HCT116 (cell line): ENCODE data around the gene MYEOV. TPM values are rescaled to one million over a fixed set of nuclear protein-coding genes. Genes with fewer than 3 reads are reported as not detected.

Experiments
- ATAC-seq: fragments of 200-7000 bp; cut with Tn5 transposase; 2 replicates; pipeline ENCODE4 v1.9.1; 2020; ENCODE audit warnings: mild to moderate bottlenecking, moderate library complexity
- BruUV-seq: library from RNA; stranded (reverse); fragments of 400-500 nt; replicated peaks from 2 replicates; lab custom pipeline; 2021; lab: Mats Ljungman, UMichigan
- CTCF ChIA-PET: fragments of 300-600 bp; sonication (Branson Sonifier 250); formaldehyde crosslinking; loops from one replicate; lab custom pipeline; 2021; ENCODE audit warnings: antibody characterized with exemption; lab: Charles Lee
- POLR2A ChIA-PET: fragments of 300-600, 350-600 bp; sonication (Branson Sonifier 250); formaldehyde crosslinking; loops from one replicate; lab custom pipeline; 2021; ENCODE audit warnings: antibody characterized with exemption; lab: Charles Lee
- RAD21 ChIA-PET, 2 experiments: fragments of 300-600 bp; sonication (Branson Sonifier 250); formaldehyde crosslinking; loops; one replicate each; lab custom pipeline; 2023; ENCODE audit warnings: low total read pairs in 2 of 2; ENCODE audit not compliant: uncharacterized antibody in 2 of 2, unreplicated experiment in 2 of 2, low non-redundant PET in 1 of 2; lab: Charles Lee
- DNase-seq: peaks from one replicate; pipeline ENCODE4 v3.0.0-alpha.2; 2010; ENCODE audit warnings: low read depth, low spot score
- H2AFZ ChIP-seq: fragments of 200-600 bp; shearing (Covaris generic), sonication (generic); 2 replicates; pipeline ENCODE4 v1.6.1; 2017; ENCODE audit warnings: low read depth, mixed run types, mixed read lengths, antibody characterized with exemption, low read length; ENCODE audit not compliant: poor library complexity, severe bottlenecking
- H3K27ac ChIP-seq: 2 replicates; pipeline ENCODE4 v1.5.1; 2012; ENCODE audit warnings: low read depth, low read length
- H3K27me3 ChIP-seq: fragments of 200-600 bp; sonication (generic); 2 replicates; pipeline ENCODE4 v1.6.1; 2016; ENCODE audit warnings: mixed run types, low read length, mixed read lengths; ENCODE audit not compliant: insufficient read depth
- H3K36me3 ChIP-seq, 2 experiments: fragments of 200-500 bp in 1 of 2; fragments of 200-600 bp in 1 of 2; sonication (Bioruptor generic) in 1 of 2; sonication (generic) in 1 of 2; 2 replicates each; pipeline versions ENCODE4 v1.5.1 to v1.6.1; 2014 to 2016; ENCODE audit warnings: low read length in 2 of 2, inconsistent platforms in 1 of 2, mixed read lengths in 1 of 2, mixed run types in 1 of 2; ENCODE audit not compliant: insufficient read depth in 2 of 2, control insufficient read depth in 1 of 2
- H3K4me1 ChIP-seq, 2 experiments: fragments of 200-600 bp in 1 of 2; sonication (generic) in 1 of 2; 2 replicates each; pipeline versions ENCODE4 v1.5.1 to v1.6.1; 2012 to 2017; ENCODE audit warnings: low read length in 2 of 2, inconsistent platforms in 1 of 2, mild to moderate bottlenecking in 1 of 2, mixed read lengths in 1 of 2, mixed run types in 1 of 2, moderate library complexity in 1 of 2; ENCODE audit not compliant: insufficient read depth in 2 of 2, control insufficient read depth in 1 of 2
- H3K4me2 ChIP-seq: fragments of 200-600 bp; sonication (generic); 2 replicates; pipeline ENCODE4 v1.6.1; 2017; ENCODE audit warnings: mixed run types, low read length, mixed read lengths
- H3K4me3 ChIP-seq, 2 experiments: fragments of 200-600 bp in 1 of 2; sonication (generic) in 1 of 2; replicated peaks in 1 of 2; 2 replicates each; pipeline ENCODE4 v1.5.1; 2011 to 2016; ENCODE audit warnings: low read length in 2 of 2, control low read depth in 1 of 2, low read depth in 1 of 2, mild to moderate bottlenecking in 1 of 2, mixed read lengths in 1 of 2, mixed run types in 1 of 2
- H3K79me2 ChIP-seq: fragments of 200-600 bp; sonication (generic); 2 replicates; pipeline ENCODE4 v1.6.1; 2017; ENCODE audit warnings: mild to moderate bottlenecking, mixed run types, low read length, moderate library complexity, mixed read lengths; ENCODE audit not compliant: insufficient read depth
- H3K9ac ChIP-seq: fragments of 200-600 bp; sonication (generic); 2 replicates; pipeline ENCODE4 v1.6.1; 2016; ENCODE audit warnings: low read length, mixed read lengths
- H3K9me2 ChIP-seq: fragments of 200-600 bp; sonication (generic), shearing (Covaris generic); 2 replicates; pipeline ENCODE4 v1.6.1; 2017; ENCODE audit warnings: mixed run types, mild to moderate bottlenecking, moderate library complexity; ENCODE audit not compliant: insufficient read depth
- H3K9me3 ChIP-seq, 2 experiments: fragments of 200-500 bp in 1 of 2; fragments of 200-600 bp in 1 of 2; sonication (Bioruptor generic) in 1 of 2; sonication (generic) in 1 of 2; 2 replicates each; pipeline ENCODE4 v1.6.1; 2014 to 2017; ENCODE audit warnings: low read length in 2 of 2, mixed read lengths in 2 of 2, inconsistent platforms in 1 of 2, low read depth in 1 of 2, mild to moderate bottlenecking in 1 of 2, mixed run types in 1 of 2, moderate library complexity in 1 of 2; ENCODE audit not compliant: control insufficient read depth in 1 of 2, insufficient read depth in 1 of 2
- H4K20me1 ChIP-seq: fragments of 200-600 bp; sonication (generic), shearing (Covaris generic); 2 replicates; pipeline ENCODE4 v1.6.1; 2017; ENCODE audit warnings: mixed run types, mild to moderate bottlenecking, moderate library complexity; ENCODE audit not compliant: insufficient read depth
- EGR1 ChIP-seq: IDR thresholded peaks from 2 replicates; pipeline ENCODE4 v1.6.1; 2012; ENCODE audit warnings: low read depth
- EZH2 ChIP-seq: fragments of 200-600 bp; sonication (generic); IDR thresholded peaks from 2 replicates; pipeline ENCODE4 v1.6.1; 2017; ENCODE audit warnings: antibody characterized with exemption, mixed run types
- EZH2phosphoT487 ChIP-seq: fragments of 200-600 bp; IDR thresholded peaks from 2 replicates; pipeline ENCODE4 v1.6.1; 2018; ENCODE audit warnings: antibody characterized with exemption, borderline replicate concordance
- FOSL1 ChIP-seq: IDR thresholded peaks from 2 replicates; pipeline ENCODE4 v1.6.1; 2012; ENCODE audit warnings: low read depth
- JUND ChIP-seq: IDR thresholded peaks from 2 replicates; pipeline ENCODE4 v1.6.1; 2012
- MAX ChIP-seq: IDR thresholded peaks from 2 replicates; pipeline ENCODE4 v1.6.1; 2012
- POLR2A ChIP-seq: IDR thresholded peaks from 2 replicates; pipeline ENCODE4 v1.7.0; 2011; ENCODE audit warnings: borderline replicate concordance; ENCODE audit not compliant: insufficient read depth, insufficient read length; ENCODE audit errors: extremely low read depth
- POLR2AphosphoS5 ChIP-seq: IDR thresholded peaks from 2 replicates; pipeline ENCODE4 v1.6.1; 2011; ENCODE audit warnings: mild to moderate bottlenecking, low read depth, low read length, moderate library complexity
- RAD21 ChIP-seq: IDR thresholded peaks from 2 replicates; pipeline ENCODE4 v1.6.1; 2012; ENCODE audit warnings: low read depth, mild to moderate bottlenecking
- SIN3A ChIP-seq: IDR thresholded peaks from 2 replicates; pipeline ENCODE4 v1.6.1; 2012; ENCODE audit warnings: low read depth
- SP1 ChIP-seq: IDR thresholded peaks from 2 replicates; pipeline ENCODE4 v1.6.1; 2012; ENCODE audit warnings: low read depth
- SRF ChIP-seq: IDR thresholded peaks from 2 replicates; pipeline ENCODE4 v1.6.1; 2012; ENCODE audit warnings: low read depth
- TCF7L2 ChIP-seq: IDR thresholded peaks from 2 replicates; pipeline ENCODE4 v1.7.0; 2011; ENCODE audit warnings: borderline replicate concordance, inconsistent platforms; ENCODE audit not compliant: insufficient read depth, insufficient read length; ENCODE audit errors: extremely low read depth
- ZFX ChIP-seq: fragments of 450-650 bp; IDR thresholded peaks from 2 replicates; pipeline ENCODE4 v1.6.1; 2017
- ZNF274 ChIP-seq: fragments of 200-500 bp; sonication (Bioruptor generic); IDR thresholded peaks from 2 replicates; pipeline ENCODE4 v1.6.1; 2014; ENCODE audit warnings: mild to moderate bottlenecking, low read depth, low read length, inconsistent platforms
- intact Hi-C: fragments of 100-400 bp; cut with micrococcal nuclease; formaldehyde crosslinking; loops from 2 replicates; pipeline ENCODE4 v1.10.0; 2022
- total RNA-seq: library from RNA; stranded (reverse); gene quantifications from one replicate; pipeline ENCODE4 v1.2.1, GENCODE V29; 2021; ENCODE audit not compliant: unreplicated experiment
- TF ChIP-seq, protein P1 (sequence below): IDR thresholded peaks from 2 replicates; pipeline ENCODE4 v1.6.1; 2012; ENCODE audit warnings: low read depth
- TF ChIP-seq, protein P2 (sequence below): IDR thresholded peaks from 2 replicates; pipeline ENCODE4 v1.6.1; 2012
- TF ChIP-seq, protein P3 (sequence below): IDR thresholded peaks from 2 replicates; pipeline ENCODE4 v1.6.1; 2011; ENCODE audit warnings: mild to moderate bottlenecking, low read length, moderate library complexity; ENCODE audit not compliant: insufficient replicate concordance; ENCODE audit errors: extremely low read depth

The MYEOV gene
- total RNA-seq, 1 experiment from 2014 or later = 135 TPM

DNA sequence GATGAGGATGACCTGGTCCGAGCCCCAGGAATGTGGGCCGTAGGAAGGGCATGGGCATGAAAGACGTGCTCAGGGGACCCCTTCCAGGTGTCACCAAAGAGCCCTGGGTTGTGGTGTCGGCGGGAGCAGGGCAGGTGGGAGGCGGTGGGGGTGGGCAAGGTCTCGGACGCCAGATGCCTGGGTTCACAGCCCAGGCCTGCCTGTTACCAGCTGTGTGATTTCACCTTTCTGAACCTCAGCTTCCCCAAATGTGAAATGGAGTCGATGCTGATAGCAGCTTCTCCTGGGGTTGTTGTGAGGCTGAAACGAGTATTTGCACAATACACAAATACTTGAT lies 42.9 kb upstream of the MYEOV start:
- Histone ChIP-seq H3K4me1 (peaks cover 0 to 10% of the 10 kb centered on the region in 2 experiments; a peak in 2 of 4 replicates), H3K9ac (no peak overlapping the region), H3K9me2 (no peaks in the 10 kb centered on the region), H3K79me2 (no peaks in the 10 kb centered on the region), H3K27ac (no peak overlapping the region)
- RAD21 ChIA-PET = no interaction called here
- POLR2A ChIA-PET = no interaction called here
- DNase-seq = no peak
- TF ChIP-seq SRF (no peak), ZFX (no peak), POLR2AphosphoS5 (no peak), SIN3A (no peak), JUND (no peak), POLR2A (no peak), EZH2phosphoT487 (no peak), TCF7L2 (no peak), EZH2 (no peak), FOSL1 (no peak), RAD21 (no peak), ZNF274 (no peak), MAX (no peak), SP1 (no peak), EGR1 (no peak)
- TF ChIP-seq, protein P1, sequence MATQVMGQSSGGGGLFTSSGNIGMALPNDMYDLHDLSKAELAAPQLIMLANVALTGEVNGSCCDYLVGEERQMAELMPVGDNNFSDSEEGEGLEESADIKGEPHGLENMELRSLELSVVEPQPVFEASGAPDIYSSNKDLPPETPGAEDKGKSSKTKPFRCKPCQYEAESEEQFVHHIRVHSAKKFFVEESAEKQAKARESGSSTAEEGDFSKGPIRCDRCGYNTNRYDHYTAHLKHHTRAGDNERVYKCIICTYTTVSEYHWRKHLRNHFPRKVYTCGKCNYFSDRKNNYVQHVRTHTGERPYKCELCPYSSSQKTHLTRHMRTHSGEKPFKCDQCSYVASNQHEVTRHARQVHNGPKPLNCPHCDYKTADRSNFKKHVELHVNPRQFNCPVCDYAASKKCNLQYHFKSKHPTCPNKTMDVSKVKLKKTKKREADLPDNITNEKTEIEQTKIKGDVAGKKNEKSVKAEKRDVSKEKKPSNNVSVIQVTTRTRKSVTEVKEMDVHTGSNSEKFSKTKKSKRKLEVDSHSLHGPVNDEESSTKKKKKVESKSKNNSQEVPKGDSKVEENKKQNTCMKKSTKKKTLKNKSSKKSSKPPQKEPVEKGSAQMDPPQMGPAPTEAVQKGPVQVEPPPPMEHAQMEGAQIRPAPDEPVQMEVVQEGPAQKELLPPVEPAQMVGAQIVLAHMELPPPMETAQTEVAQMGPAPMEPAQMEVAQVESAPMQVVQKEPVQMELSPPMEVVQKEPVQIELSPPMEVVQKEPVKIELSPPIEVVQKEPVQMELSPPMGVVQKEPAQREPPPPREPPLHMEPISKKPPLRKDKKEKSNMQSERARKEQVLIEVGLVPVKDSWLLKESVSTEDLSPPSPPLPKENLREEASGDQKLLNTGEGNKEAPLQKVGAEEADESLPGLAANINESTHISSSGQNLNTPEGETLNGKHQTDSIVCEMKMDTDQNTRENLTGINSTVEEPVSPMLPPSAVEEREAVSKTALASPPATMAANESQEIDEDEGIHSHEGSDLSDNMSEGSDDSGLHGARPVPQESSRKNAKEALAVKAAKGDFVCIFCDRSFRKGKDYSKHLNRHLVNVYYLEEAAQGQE = no peak
- TF ChIP-seq, protein P2, sequence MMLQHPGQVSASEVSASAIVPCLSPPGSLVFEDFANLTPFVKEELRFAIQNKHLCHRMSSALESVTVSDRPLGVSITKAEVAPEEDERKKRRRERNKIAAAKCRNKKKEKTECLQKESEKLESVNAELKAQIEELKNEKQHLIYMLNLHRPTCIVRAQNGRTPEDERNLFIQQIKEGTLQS = no peak
- TF ChIP-seq, protein P3, sequence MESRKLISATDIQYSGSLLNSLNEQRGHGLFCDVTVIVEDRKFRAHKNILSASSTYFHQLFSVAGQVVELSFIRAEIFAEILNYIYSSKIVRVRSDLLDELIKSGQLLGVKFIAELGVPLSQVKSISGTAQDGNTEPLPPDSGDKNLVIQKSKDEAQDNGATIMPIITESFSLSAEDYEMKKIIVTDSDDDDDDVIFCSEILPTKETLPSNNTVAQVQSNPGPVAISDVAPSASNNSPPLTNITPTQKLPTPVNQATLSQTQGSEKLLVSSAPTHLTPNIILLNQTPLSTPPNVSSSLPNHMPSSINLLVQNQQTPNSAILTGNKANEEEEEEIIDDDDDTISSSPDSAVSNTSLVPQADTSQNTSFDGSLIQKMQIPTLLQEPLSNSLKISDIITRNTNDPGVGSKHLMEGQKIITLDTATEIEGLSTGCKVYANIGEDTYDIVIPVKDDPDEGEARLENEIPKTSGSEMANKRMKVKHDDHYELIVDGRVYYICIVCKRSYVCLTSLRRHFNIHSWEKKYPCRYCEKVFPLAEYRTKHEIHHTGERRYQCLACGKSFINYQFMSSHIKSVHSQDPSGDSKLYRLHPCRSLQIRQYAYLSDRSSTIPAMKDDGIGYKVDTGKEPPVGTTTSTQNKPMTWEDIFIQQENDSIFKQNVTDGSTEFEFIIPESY = no peak
- TF ChIP-seq, all 23 proteins: peak for 0
- Histone ChIP-seq H2AFZ (no peak overlapping the region), H4K20me1 (no peaks in the 10 kb centered on the region), H3K36me3 (no peaks in the 10 kb centered on the region), H3K4me2 (no peak overlapping the region), H3K9me3 (peaks cover 0 to 17% of the 10 kb centered on the region in 2 experiments; a peak in 1 of 4 replicates), H3K27me3 (no peaks in the 10 kb centered on the region), H3K4me3 (no peak overlapping the region)
- no peak for ATAC-seq
- no TSS peak for BruUV-seq
- intact Hi-C loops = no loop called here
- CTCF ChIA-PET = no interaction called here
